D721Med (cell line): ENCODE results near the gene COL11A2.

Experiments
- DNase-seq: peaks from one replicate; pipeline ENCODE4 v3.0.0; 2011; ENCODE audit warnings: low spot score; ENCODE audit not compliant: insufficient read length
- FAIRE-seq: peaks from 2 replicates; lab custom pipeline; 2011; peaks lifted over from hg19 to GRCh38; lab: Jason Lieb, UNC
- CTCF ChIP-seq: IDR thresholded peaks from 2 replicates; pipeline ENCODE4 v1.5.1; 2012; ENCODE audit warnings: mild to moderate bottlenecking, control low read depth; ENCODE audit not compliant: insufficient read depth; ENCODE audit errors: missing control alignments

Gene COL11A2

GRCh38 chr6:33206027-33206863 lies 14.0 kb upstream of the COL11A2 start:
- DNase-seq (no peak), FAIRE-seq (no peak)
- TF ChIP-seq CTCF = no peak

GRCh38 chr6:33205191-33206026 lies 13.1 kb upstream of the COL11A2 start:
- no peak for TF ChIP-seq CTCF
- FAIRE-seq (no peak), DNase-seq (no peak)

- no peak for FAIRE-seq
- DNase-seq = peak; percentile 99
- TF ChIP-seq CTCF = no peak
Measured at GRCh38 chr6:33204415-33205190, 12.3 kb upstream of the COL11A2 start, which contains the start of gene HSD17B8. HSD17B8 (plus strand) TSS chr6:33204655; CDS start chr6:33204669, 14 bp downstream.

GRCh38 chr6:33204165-33204414 lies 11.8 kb upstream of the COL11A2 start:
- DNase-seq (no peak), FAIRE-seq (no peak)
- no peak for TF ChIP-seq CTCF

DNA sequence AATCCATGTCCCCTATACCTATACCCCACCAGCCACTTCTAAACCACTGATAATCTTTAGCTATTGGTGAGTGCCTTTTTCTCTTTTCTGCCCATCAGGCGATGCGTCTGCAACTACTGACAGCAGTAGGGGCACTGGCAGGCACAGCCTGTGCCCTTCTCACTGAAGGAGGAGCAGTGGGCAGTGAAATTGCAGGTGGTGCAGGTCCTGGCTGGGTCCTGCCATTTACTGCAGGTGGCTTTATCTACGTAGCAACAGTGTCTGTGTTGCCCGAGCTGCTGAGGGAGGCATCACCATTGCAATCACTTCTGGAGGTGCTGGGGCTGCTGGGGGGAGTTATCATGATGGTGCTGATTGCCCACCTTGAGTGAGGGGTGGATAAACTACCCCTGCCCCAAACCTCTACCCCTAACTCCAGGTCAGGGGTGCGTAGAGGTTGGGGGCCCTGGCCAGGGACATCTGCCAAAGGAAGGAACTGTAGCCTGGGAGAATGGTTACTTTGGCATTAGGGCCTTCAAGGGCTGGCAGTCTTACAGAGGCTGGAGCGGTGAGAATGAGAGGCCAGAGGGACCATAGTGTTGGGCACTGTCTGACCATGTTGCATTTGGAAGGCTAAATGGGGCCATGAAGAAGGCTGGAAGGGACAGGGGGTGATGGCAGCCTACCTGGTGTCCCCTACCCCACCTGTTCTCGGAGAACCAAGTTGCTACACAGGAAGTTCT lies 11.3 kb upstream of the COL11A2 start:
- FAIRE-seq = no peak
- TF ChIP-seq CTCF = no peak
- DNase-seq = no peak

DNA sequence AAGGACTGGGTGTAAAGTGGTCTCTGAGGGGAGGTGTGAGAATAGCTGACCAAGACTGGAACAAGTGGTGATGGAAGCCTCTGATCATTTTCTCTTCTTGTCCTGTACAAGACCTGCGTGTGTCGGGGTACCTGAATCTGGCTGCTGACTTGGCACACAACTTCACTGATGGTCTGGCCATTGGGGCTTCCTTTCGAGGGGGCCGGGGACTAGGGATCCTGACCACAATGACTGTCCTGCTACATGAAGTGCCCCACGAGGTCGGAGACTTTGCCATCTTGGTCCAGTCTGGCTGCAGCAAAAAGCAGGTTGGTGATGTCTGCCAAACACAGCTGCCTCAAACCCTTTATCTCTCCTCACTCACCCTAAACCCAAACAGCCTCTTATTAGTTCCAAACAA lies 10.5 kb upstream of the COL11A2 start:
- no peak for FAIRE-seq
- no peak for TF ChIP-seq CTCF
- DNase-seq = no peak
